HG02642 (cell line): Measurements from ENCODE around the gene ZNF423.

Experiments
- ATAC-seq: cut with Tn5 transposase; IDR thresholded peaks from one replicate; pipeline ENCODE4 v1.9.1; 2021; ENCODE audit warnings: mild to moderate bottlenecking; ENCODE audit not compliant: unreplicated experiment, poor library complexity

ZNF423 gene

GRCh38 chr16:49635009-49635350, 220.9 kb downstream of the ZNF423 start:
- no peak for ATAC-seq

GRCh38 chr16:49634235-49635008, 221.5 kb downstream of the ZNF423 start:
- no peak for ATAC-seq

- no peak for ATAC-seq
These were observed 223.1 kb downstream of the ZNF423 start for GRCh38 chr16:49632795-49633184.

- no peak for ATAC-seq
These were observed 223.7 kb downstream of the ZNF423 start for GRCh38 chr16:49632086-49632794.

- no peak for ATAC-seq
These were observed 224.5 kb downstream of the ZNF423 start for GRCh38 chr16:49631187-49632041.

- ATAC-seq = no peak
These were observed 225.1 kb downstream of the ZNF423 start for GRCh38 chr16:49630783-49631182.

- no peak for ATAC-seq
These were observed 226.1 kb downstream of the ZNF423 start for GRCh38 chr16:49629851-49630250.

- ATAC-seq = no peak
These were observed 227.8 kb downstream of the ZNF423 start for GRCh38 chr16:49628148-49628547.

GRCh38 chr16:49625311-49626065, 230.4 kb downstream of the ZNF423 start:
- ATAC-seq = no peak

- no peak for ATAC-seq
These were observed 232.2 kb downstream of the ZNF423 start for GRCh38 chr16:49623501-49624266.

GRCh38 chr16:49622421-49623402, 233.2 kb downstream of the ZNF423 start:
- no peak for ATAC-seq

GRCh38 chr16:49622084-49622390, 233.9 kb downstream of the ZNF423 start:
- no peak for ATAC-seq

GRCh38 chr16:49621241-49622083, 234.4 kb downstream of the ZNF423 start:
- ATAC-seq = no peak

GRCh38 chr16:49620869-49621240, 235.1 kb downstream of the ZNF423 start:
- ATAC-seq = no peak

- ATAC-seq = no peak
These were observed 235.6 kb downstream of the ZNF423 start for GRCh38 chr16:49620158-49620868.

- no peak for ATAC-seq
These were observed 236.1 kb downstream of the ZNF423 start for GRCh38 chr16:49619811-49620157.

- ATAC-seq = no peak
These were observed 237.0 kb downstream of the ZNF423 start for GRCh38 chr16:49618955-49619354.
